IPS DF 6.9 (cell line): ENCODE measurements around the gene SLC16A12.

Source experiments
- DNase-seq: peaks from one replicate; pipeline ENCODE4 v3.0.0-alpha.2; 2013; ENCODE audit warnings: low read depth, low spot score
- H3K27ac ChIP-seq: one replicate; pipeline ENCODE4 v1.5.1; 2013; ENCODE audit warnings: low read length, control low read depth
- H3K27me3 ChIP-seq: 2 replicates; pipeline ENCODE4 v1.6.1; 2013; ENCODE audit warnings: mild to moderate bottlenecking, low read length; ENCODE audit not compliant: control insufficient read depth, insufficient read depth
- H3K36me3 ChIP-seq: 2 replicates; pipeline ENCODE4 v1.6.1; 2013; ENCODE audit warnings: low read length; ENCODE audit not compliant: control insufficient read depth, insufficient read depth
- H3K4me1 ChIP-seq: 2 replicates; pipeline ENCODE4 v1.6.1; 2013; ENCODE audit warnings: low read length; ENCODE audit not compliant: control insufficient read depth, insufficient read depth
- H3K4me3 ChIP-seq: 2 replicates; pipeline ENCODE4 v1.5.1; 2013; ENCODE audit warnings: mild to moderate bottlenecking, low read length
- H3K9me3 ChIP-seq: 2 replicates; pipeline ENCODE4 v1.6.1; 2013; ENCODE audit warnings: low read length, inconsistent platforms; ENCODE audit not compliant: control insufficient read depth, insufficient read depth
- WGBS: extraction: QIAGEN DNeasy Blood & Tissue Kit; methylation state at CpG from one replicate; pipeline ENCODE4 v1.1.7; 2013; ENCODE audit warnings: mixed read lengths, missing lambda C conversion rate; ENCODE audit not compliant: insufficient read length, insufficient coverage; 5-methylcytosine and 5-hydroxymethylcytosine counted together

Gene SLC16A12

DNA sequence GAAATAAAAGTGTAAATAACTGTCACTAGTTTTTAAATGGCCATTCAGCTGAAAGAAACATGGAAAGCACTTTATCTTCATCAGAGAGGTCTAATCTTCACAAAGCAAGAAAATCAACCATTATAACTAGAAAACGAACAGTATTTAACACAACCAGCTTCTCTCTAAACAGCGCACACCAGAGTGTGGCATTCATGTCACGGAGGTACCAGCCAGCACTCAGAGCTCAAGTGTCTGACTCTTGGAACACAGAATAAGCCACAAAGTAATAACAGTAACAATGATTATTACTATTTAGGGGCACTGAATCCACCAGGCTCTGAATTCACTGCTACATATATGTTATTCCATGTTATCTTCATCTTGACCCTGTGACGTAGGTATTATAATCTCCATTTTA is 60.9 kb downstream of the SLC16A12 start:
- no peaks in the 10 kb centered on the region for H3K9me3 ChIP-seq
- no CpG with 5 or more reads among the region's 4 CpGs for WGBS
- H3K27me3 ChIP-seq = no peaks in the 10 kb centered on the region
- no peaks in the 10 kb centered on the region for H3K36me3 ChIP-seq
- no peak for DNase-seq
- H3K4me3 ChIP-seq = no peak overlapping the region
- H3K4me1 ChIP-seq = no peaks in the 10 kb centered on the region
- H3K27ac ChIP-seq = no peak overlapping the region

DNA sequence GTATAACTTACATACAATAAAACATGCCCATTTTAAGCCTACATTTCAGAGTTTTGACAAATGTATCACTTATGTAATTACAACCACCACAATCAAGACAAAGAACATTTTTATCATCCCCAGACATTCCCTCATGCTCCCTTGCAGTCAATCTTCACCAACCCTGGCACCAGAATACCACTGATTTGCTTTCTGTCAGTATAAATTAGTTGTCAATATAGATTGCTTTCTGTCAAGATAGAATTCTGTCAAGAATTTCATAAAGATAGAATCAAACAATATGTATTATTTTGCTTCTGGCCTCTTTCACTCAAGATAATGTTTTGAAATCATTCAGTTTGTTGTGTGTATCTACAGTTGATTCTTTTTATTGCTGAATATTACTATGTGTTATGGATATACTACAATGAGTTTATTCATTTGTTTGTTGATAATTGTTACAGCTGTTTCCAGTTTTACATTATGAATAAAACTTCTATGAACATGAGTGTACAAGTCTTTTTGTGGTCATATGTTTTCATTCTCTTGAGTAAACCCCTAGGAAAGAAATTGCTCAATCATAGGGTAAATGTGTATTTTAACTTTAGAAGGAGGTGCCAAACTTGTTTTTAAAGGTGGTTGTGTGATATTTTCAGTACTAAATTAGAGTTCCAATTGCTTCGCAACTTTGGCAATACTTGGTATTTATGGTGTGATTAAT is 64.1 kb downstream of the SLC16A12 start:
- H3K36me3 ChIP-seq = no peaks in the 10 kb centered on the region
- H3K9me3 ChIP-seq = no peaks in the 10 kb centered on the region
- H3K4me1 ChIP-seq = no peaks in the 10 kb centered on the region
- no peaks in the 10 kb centered on the region for H3K27me3 ChIP-seq
- H3K27ac ChIP-seq = no peak overlapping the region
- no CpG with 5 or more reads among the region's 1 CpG for WGBS
- DNase-seq = no peak
- no peak overlapping the region for H3K4me3 ChIP-seq

DNA sequence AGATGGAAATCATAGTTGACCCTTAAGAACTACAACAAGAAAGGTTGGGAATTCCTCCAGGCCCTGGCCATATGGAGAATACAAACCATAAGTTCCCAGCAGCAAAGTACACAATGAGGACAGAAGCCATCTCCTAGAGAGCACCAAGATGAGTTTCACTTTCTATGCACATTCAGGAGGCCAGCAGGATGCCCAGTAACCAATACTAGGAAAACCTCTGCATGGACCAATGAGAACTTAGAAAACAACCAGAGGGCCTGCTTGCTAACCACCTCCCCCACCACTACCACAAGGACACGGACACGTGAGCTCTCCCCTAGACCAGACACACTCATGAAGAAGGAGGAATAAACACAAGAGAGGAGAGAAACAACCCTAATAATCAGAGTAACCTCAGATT is 64.8 kb downstream of the SLC16A12 start:
- Histone ChIP-seq H3K27me3 (no peaks in the 10 kb centered on the region), H3K4me3 (no peak overlapping the region), H3K36me3 (no peaks in the 10 kb centered on the region), H3K4me1 (no peaks in the 10 kb centered on the region), H3K9me3 (no peaks in the 10 kb centered on the region; the same call in 1 of the 2 replicates), H3K27ac (no peak overlapping the region)
- no peak for DNase-seq
- WGBS = no CpG with 5 or more reads among the region's 2 CpGs

DNA sequence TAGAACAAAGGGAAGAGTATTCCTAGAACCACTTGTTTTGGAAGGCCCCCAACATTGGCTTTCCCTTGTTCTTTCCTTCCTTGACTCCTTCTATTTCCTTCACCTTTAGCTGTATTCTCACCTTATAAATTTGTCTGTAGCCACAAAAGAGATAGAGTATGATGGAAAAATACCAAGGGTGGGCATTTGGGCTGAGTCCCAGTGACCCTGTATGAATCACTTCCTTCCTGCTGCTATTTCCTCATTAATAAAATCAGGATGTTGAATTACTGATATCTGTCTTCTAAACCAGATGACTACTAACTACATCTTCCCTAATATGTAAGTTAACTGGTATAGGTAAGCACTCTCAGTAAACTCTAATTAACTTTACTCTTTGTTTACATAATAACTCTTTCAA is 65.9 kb downstream of the SLC16A12 start:
- Histone ChIP-seq H3K4me1 (no peaks in the 10 kb centered on the region), H3K27ac (no peak overlapping the region), H3K27me3 (no peaks in the 10 kb centered on the region), H3K4me3 (no peak overlapping the region), H3K9me3 (no peaks in the 10 kb centered on the region; the same call in 1 of the 2 replicates), H3K36me3 (no peaks in the 10 kb centered on the region)
- DNase-seq = no peak

DNA sequence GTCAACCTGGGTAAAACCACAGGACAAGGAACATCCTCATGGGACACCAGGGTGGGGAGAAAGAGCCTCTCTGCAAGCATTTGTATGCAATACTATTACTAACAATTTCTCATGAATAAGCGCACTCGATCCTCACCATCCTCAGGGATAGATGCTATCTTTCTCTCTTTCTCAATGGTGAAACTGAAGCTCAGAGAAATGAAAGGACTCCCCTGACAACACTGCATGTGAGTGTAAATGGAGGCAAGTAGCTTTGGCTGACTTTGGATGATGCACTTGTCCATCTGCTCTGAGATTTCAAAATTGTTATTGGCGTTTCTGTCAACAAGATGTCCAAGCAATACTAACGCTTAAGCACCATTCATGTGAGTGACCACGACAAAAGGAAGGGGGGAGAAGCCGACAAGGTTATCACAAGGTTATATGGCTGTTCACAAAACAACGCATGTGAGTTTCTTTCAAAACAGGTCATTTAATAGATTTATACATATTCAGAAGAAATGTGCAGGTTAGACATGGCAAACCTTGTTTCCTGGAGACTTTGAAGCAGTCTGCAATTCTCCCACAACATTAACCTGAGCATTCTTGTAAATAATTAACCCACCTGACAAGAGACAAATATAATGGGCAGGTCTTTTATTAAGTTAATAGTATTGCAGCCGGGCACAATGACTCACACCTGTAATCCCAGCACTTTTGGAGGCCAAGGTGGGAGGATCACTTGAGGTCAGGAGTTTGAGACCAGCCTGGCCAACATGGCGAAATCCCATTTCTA is 67.0 kb downstream of the SLC16A12 start:
- Histone ChIP-seq H3K36me3 (no peaks in the 10 kb centered on the region), H3K27ac (no peak overlapping the region), H3K4me3 (no peak overlapping the region), H3K27me3 (no peaks in the 10 kb centered on the region), H3K4me1 (no peaks in the 10 kb centered on the region), H3K9me3 (no peaks in the 10 kb centered on the region; the same call in 1 of the 2 replicates)
- no CpG with 5 or more reads among the region's 9 CpGs for WGBS
- no peak for DNase-seq

DNA sequence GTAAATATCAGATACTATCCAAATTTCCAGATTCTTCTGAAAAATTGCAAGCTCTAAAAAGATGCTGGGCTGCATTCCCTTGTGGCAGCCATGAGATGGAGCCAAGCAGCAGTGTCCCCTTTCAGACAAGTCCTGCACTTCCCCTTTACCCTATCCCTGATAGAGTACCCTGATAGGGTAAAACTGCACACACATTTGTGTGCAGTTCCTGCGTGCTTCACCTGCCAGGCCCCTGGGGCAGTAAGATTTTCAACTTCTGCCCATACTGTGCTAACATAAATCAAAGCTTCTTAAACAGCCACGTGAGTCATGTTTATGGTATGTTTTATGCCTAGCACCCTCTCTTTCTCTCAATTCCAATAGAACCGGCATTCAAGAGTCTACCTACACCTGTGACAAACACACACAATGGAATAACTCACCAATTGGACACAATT is 68.8 kb downstream of the SLC16A12 start:
- Histone ChIP-seq H3K4me1 (no peaks in the 10 kb centered on the region), H3K27ac (no peak overlapping the region), H3K36me3 (no peaks in the 10 kb centered on the region), H3K9me3 (no peaks in the 10 kb centered on the region; the same call in 1 of the 2 replicates), H3K27me3 (no peaks in the 10 kb centered on the region), H3K4me3 (no peak overlapping the region)
- WGBS = no CpG with 5 or more reads among the region's 3 CpGs
- DNase-seq = no peak

DNA sequence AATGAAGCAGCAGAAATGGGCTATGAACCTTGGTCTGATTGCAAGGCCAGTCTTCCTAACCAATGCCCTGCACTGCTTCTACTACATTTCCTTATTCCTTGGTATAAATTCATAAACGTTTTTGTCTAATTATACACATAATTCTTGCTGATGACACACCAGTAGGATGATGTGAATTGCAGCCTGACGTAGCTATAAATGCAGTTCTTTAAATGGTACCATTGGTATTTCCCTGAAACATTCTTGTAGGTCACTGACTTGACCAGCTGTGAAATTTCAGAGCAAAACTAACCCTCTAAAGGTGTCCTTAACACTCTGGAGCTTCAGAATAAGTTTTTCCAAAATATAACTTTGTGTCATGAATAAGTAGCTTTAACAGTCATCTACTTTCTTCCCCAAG is 70.2 kb downstream of the SLC16A12 start:
- H3K4me1 ChIP-seq = no peaks in the 10 kb centered on the region
- H3K27me3 ChIP-seq = no peaks in the 10 kb centered on the region
- no peaks in the 10 kb centered on the region for H3K36me3 ChIP-seq
- H3K27ac ChIP-seq = no peak overlapping the region
- no peak overlapping the region for H3K4me3 ChIP-seq
- no CpG with 5 or more reads among the region's 2 CpGs for WGBS
- no peaks in the 10 kb centered on the region; the same call in 1 of the 2 replicates for H3K9me3 ChIP-seq
- no peak for DNase-seq

DNA sequence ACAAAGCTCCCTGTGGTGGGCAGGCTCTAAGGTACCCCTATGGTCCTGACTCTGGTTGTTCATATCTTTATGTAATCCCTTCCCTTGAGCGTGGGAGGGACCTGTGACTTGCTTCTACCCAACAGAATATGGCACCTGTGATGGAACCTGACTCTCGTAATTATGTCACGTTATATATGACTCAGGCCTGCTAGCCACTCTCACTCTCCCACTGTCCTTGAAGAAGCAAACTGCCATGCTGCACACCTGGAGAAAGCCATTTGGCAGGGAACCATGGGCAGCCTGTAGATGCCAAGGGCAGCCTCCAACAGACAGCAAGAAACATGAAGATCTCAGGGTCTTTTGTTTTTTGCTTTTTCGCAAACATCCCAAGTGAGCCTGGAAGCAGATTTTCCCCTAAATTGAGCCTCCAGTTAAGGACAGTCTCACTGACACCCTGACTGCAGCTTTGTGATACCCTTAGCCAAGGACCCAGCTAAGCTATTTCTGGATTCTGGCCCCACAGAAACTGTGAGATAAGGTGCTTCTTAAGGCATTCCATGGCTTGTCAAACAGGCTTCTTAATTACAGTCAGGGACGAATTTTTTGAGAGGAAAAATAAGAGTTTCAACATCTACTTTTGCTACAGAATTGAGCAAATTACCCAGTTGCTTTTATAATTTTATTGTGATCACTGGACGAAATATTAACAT is 71.4 kb downstream of the SLC16A12 start:
- Histone ChIP-seq H3K36me3 (no peaks in the 10 kb centered on the region), H3K27ac (no peak overlapping the region), H3K27me3 (no peaks in the 10 kb centered on the region), H3K4me1 (no peaks in the 10 kb centered on the region), H3K4me3 (no peak overlapping the region), H3K9me3 (no peaks in the 10 kb centered on the region; the same call in 1 of the 2 replicates)
- DNase-seq = no peak
- WGBS = no CpG with 5 or more reads among the region's 6 CpGs

DNA sequence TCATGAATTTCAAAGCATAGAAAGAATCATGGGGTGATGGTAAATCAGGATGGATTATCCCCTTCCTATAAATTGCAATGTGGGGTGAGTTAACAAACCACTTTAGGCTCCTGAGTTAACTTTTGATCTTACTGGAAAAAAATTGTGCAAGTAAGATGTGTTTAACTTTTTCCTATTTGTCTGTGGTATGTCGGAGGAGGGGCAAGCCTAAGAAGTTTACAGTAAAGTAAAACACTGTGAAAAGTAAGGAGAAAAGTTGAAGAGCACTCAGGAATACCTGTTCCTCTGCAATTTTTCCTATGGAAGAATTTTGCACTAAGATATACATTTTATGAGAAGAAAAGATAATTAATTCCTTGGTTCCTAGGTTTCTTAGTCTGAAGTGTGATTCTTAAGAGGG is 76.6 kb downstream of the SLC16A12 start:
- no peaks in the 10 kb centered on the region for H3K4me1 ChIP-seq
- H3K4me3 ChIP-seq = no peak overlapping the region
- WGBS = no CpG with 5 or more reads among the region's 1 CpG
- no peaks in the 10 kb centered on the region for H3K36me3 ChIP-seq
- no peak overlapping the region for H3K27ac ChIP-seq
- H3K9me3 ChIP-seq = no peaks in the 10 kb centered on the region
- no peaks in the 10 kb centered on the region for H3K27me3 ChIP-seq
- DNase-seq = no peak

DNA sequence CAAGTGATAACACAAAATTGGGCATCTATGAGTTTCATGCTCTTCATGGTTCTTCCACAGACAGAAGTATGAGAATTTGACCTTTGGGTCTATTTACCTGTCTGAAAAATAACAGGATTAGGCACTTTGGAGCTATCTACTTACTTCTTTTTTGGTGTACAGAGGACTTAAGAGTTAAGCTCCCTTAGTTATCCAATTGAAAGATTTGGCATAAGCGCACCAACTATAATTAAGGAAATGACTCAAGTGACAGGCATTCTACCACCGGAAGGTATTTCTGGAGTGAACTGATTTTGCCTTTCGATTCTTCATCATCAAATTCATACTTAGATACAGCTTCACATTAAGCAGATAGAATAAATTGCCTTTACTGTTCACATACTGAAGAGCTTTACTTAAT is 77.1 kb downstream of the SLC16A12 start:
- H3K36me3 ChIP-seq = no peaks in the 10 kb centered on the region
- DNase-seq = no peak
- no CpG with 5 or more reads among the region's 3 CpGs for WGBS
- H3K27ac ChIP-seq = no peak overlapping the region
- no peak overlapping the region for H3K4me3 ChIP-seq
- H3K4me1 ChIP-seq = no peaks in the 10 kb centered on the region
- no peaks in the 10 kb centered on the region for H3K27me3 ChIP-seq
- no peaks in the 10 kb centered on the region for H3K9me3 ChIP-seq
